Stimulated activated naive CD4-positive, alpha-beta T cell (primary cell): ENCODE measurements around the gene BRD3.

Experiments used
- DNase-seq, 6 experiments: peaks; one replicate each; lab custom pipeline; 2025; lab: John Stamatoyannopoulos, UW

The BRD3 gene

DNA sequence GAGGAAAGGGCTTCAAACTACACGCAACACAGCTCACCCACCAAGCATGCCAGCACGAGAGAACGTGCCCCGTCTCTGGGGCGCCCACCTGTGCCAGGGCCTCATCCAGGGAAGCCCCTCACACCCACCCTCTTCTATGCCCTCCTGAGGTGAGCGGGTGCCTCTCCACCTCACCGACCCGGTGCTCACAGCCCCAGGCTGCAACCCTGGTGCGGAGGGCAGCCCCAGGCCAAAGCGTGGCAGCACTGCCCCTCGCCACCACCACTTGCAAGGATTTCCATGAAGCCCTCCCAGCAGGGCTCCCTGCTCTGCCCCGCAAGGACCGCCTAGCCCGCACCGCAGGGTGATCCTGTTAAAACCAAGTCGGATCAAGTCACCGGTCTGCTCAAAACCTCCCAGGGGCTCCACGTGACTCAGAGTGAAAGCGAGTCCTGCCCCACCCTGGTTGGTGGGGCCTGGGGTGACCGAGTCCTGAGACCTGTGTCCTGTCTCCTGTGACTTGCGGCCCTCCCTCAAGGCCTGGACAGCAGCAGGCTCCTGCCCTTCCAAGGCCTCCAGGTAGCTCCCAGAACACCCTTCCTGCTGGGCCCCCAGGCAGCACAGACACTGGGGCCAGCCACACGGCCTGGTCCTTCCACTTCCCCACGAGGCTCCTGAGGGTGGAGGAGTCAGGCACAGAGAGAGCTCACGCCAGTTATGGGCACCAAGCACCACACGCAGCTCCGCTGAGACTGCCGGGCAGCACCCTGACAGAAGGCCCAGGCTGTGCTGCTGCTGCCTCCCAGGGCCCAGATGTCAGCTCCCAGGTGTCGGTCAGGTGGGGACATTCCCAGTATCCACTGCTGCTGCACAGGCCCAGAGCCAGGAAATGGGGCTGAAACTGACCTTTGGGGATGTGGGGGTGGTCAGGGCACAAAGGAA, 12.7 kb downstream of the BRD3 start:
- DNase-seq, result no peak

- no peak for DNase-seq
Observed at GRCh38 chr9:134053941-134054761, 13.7 kb downstream of the BRD3 start.

DNA sequence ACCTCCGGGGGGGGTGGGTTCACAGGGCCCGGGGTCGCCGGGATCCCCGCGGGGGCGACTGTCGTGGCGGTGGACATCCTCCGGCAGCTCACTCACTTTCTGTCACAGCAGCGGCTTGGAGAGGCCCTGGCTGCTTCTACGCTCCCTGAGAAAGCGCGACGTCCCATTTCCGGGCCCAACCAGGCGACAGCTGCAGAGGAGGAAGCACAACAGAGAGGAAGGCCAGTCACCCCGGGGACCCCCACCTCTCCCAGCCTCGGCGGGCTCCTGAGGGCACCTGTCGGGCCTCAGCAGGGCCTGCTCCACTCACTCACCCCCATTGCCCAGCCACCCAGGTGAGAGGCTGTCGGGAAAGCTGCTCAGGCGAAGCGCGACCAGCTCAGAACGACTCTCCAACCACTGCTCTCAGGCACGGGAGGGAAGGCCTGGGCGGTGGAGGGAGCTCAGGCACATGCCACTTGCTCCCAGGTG, 14.4 kb downstream of the BRD3 start:
- DNase-seq, result no peak

- no peak for DNase-seq
Observed at GRCh38 chr9:134052941-134053340, 14.9 kb downstream of the BRD3 start.

GRCh38 chr9:134052491-134052890, 15.3 kb downstream of the BRD3 start:
- DNase-seq, result no peak

- DNase-seq, result no peak
Observed at GRCh38 chr9:134051319-134051718, 16.5 kb downstream of the BRD3 start.

GRCh38 chr9:134050726-134051125, 17.1 kb downstream of the BRD3 start:
- DNase-seq, result no peak

- no peak for DNase-seq
Observed at GRCh38 chr9:134049772-134050588, 17.8 kb downstream of the BRD3 start.

DNA sequence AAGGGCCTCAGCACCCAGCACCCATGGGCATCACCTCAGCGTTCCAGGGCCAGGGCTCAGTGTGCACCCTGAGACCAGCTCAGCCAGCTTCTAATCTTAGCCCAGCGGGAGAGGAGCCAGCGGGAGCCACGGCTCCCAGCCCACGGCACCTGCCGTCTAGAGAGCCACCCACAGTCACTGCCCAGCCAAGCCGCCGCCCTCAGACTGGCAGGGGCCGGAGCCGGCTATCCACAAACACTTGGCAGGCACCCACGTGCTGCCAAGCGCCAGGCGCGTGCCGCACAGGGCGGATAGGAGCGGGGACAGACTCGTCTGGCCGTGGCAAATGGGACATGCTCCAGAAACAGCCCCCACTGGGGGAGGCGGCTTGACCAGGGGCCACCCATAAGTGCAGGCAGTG, 18.6 kb downstream of the BRD3 start:
- no peak for DNase-seq

DNA sequence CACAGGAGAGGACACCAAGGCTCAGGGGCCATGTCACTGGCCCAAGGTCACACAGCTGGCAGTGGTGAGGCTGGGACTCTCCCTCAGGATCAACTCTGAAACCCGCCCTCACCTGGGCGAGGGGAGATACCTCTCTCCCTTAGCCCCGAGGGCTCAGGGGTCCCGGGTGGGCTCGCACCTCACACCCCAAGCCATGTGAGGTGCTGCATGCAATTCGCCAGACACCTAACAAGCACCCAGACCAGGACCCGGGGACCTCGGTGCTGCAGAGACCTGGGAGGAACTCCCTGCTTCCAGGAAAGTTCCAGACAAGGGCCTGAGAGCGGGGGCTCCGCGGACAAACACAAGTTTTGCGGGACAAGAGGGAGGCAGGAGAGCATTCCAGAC, 19.3 kb downstream of the BRD3 start:
- no peak for DNase-seq

DNA sequence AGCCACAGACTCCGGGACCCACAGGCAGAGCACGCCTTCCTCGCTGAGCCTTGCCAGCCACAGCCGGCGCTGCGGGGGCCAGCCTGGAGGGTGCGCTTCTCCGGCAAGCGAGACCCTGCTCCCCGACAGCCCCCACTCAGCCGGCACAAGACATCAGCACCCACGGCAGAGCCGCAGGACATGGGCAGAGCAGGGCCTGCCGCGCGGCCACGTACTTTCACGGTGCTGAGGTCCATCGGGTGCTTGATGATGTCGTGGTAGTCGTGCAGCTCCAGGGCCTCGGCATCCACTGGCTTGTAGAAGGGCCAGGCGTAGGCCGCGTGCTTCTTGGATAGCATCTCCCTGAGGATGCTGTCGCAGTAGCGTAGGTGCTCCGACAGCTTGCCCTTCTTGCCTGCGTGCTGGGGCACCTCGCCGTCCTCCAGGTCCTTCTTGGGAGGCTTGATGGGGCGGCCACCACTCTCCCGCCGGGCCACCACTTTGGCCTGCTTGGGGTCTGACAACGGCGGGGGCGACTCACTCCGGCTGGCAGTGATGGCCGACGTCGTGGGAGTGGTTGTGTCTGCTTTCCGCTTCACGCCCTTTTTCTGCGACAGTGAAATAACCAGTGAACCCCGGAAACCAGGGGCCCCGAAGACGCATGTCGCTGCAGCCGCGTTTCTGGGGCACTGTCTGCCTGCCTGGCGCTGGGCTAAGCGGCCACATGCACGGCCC, 19.8 kb downstream of the BRD3 start:
- DNase-seq, result no peak

DNA sequence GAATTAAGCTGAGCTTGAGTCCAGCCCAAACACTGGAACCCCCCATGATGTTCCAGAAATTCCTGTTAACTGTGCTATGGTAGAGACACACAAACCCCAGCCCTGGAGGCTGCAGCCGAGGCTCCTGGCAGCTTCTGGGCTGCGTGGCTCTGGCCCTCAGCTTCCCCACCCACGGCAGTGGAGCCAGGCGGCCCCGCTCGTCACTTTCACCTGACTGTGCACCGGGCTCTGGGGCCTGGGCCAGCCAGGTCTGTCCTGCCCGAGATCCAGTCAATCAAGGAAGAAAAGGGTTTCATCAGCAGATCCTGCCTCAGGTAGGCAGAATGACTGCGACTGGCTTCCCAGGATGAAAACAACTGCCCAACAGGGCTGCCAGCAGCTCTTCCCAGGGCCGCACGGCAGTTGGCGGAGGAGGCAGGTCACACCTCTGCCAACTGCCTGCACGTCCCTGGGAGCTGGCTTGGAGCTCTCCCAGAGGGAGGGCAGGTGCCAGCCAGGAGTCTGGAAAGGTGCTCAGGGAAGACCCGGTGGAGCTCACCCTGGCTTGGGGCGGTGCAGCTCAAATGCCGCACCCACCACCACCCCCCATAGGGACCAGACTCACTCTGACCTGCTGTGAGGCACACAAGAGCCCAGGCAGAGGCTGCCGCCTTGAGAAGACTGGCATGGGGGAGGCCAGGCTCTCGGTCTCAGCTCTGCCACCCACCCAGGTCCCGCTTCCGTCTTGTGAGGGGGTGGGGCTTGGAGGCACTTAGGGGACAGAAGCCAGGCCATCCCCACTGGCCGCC, 20.7 kb downstream of the BRD3 start:
- no peak for DNase-seq

GRCh38 chr9:134045841-134046544, 21.8 kb downstream of the BRD3 start:
- no peak for DNase-seq

DNA sequence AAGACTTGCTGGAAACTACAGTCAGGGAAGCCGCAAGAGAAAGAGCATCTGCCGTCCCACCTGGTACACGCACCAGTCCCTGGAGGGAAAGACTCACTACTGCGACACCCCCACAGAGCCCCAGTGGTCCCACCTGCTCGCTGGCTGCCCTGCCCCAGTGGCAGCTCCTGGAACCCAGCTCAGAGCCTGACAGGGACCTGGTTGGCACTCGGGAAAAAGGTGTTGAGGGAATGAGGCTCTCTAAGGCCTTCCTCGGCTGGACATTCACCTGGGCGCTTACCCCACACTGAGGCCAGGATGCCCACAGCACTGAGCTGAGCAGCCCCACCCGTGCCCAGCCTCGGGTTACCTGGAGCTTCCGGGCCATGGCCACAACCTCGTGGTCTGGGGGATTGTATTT, 22.9 kb downstream of the BRD3 start:
- no peak for DNase-seq

- no peak for DNase-seq
Observed at GRCh38 chr9:134043531-134043988, 24.3 kb downstream of the BRD3 start.

GRCh38 chr9:134041649-134041962, 26.2 kb downstream of the BRD3 start:
- DNase-seq, result no peak

- no peak for DNase-seq
Observed at GRCh38 chr9:134040781-134041648, 26.8 kb downstream of the BRD3 start.

DNA sequence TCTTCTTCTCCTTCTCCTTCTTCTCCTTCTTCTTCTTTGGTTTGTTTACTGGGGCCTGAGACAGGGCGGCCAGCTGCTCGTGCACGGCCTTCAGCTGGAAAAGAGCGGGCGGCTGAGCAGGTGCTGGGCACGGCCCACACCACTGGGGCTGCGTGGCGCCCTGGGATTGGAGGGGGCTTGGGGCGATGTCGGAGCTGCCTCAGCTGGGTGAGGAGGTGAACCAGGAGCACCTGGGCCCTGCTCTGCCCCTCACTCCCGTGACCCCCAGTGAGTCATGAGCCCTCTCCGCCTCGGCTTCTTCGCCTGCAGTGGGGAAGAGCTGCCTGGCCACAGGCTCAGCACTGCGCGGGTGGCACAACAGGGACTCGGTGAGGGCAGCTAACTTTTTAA, 27.7 kb downstream of the BRD3 start:
- DNase-seq, result no peak
